ENCODE results near the gene PTPRD. TPM values are rescaled to one million over a fixed set of nuclear protein-coding genes. Genes with fewer than 3 reads are reported as not detected.

PTPRD gene
- total and polyA plus RNA-seq, 2 donors (not counting 1 experiment from before 2014, with no cell fraction given), result not detected

DNA sequence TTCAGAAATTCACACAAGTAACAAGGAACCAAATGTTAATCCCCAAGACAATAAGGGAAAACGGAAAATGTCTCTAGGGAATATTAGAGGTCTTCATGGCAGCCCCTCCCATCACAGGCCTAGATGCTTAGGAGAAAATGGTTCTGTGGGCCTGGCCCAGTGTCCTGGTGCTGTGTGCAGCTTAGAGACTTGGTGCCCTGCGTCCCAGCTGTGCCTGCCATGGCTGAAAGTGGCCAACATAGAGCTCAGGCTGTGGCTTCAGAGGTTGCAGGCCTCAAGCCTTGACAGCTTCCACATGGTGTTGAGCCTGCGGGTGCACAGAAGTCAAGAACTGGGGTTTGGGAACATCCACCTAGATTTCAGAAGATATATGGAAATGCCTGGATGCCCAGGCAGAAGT lies 942.3 kb downstream of the PTPRD start:
- no peak overlapping the region for H3K4me2 ChIP-seq (replicated peaks; ENCODE audit: low read depth, low read length, poor library complexity, severe bottlenecking)
- H2AFZ ChIP-seq (ENCODE audit: insufficient read depth, low read depth, low read length, poor library complexity, severe bottlenecking), result no peak overlapping the region
- DNase-seq (no peak), ATAC-seq (ENCODE audit: low read depth) (no peak)
- H3K27me3 ChIP-seq (replicated peaks in 1 of 4; ENCODE audit: control extremely low read depth in 1 of 4, control insufficient read depth in 3 of 4, insufficient read depth in 4 of 4, low read length in 3 of 4), result no peaks in the 10 kb centered on the region
- TF ChIP-seq, protein P1, sequence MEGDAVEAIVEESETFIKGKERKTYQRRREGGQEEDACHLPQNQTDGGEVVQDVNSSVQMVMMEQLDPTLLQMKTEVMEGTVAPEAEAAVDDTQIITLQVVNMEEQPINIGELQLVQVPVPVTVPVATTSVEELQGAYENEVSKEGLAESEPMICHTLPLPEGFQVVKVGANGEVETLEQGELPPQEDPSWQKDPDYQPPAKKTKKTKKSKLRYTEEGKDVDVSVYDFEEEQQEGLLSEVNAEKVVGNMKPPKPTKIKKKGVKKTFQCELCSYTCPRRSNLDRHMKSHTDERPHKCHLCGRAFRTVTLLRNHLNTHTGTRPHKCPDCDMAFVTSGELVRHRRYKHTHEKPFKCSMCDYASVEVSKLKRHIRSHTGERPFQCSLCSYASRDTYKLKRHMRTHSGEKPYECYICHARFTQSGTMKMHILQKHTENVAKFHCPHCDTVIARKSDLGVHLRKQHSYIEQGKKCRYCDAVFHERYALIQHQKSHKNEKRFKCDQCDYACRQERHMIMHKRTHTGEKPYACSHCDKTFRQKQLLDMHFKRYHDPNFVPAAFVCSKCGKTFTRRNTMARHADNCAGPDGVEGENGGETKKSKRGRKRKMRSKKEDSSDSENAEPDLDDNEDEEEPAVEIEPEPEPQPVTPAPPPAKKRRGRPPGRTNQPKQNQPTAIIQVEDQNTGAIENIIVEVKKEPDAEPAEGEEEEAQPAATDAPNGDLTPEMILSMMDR (IDR thresholded peaks at IDR 0.05), result no peak
- TF ChIP-seq EZH2 (IDR thresholded peaks at IDR 0.05; ENCODE audit: borderline replicate concordance, insufficient read depth, low read depth, low read length, poor library complexity, severe bottlenecking), result no peak
- WGBS (ENCODE audit: insufficient coverage), result 79% methylated on average over 2 of the region's 3 CpGs
- ChIA-PET CTCF (no interaction called here), POLR2A (no interaction called here)
- H3K9me3 ChIP-seq (ENCODE audit: control extremely low read depth in 1 of 3, control insufficient read depth in 2 of 3, insufficient read depth in 1 of 3, low read length in 2 of 3), result no peaks in the 10 kb centered on the region
- no peaks in the 10 kb centered on the region for H3K79me2 ChIP-seq (ENCODE audit: control insufficient read depth, insufficient read depth, low read length)
- H3K27ac ChIP-seq (ENCODE audit: low read length in 2 of 2), result no peak overlapping the region
- no peaks in the 10 kb centered on the region for H3K4me1 ChIP-seq (ENCODE audit: control insufficient read depth in 2 of 2, insufficient read depth in 2 of 2, low read length in 2 of 2)
- H3K36me3 ChIP-seq (replicated peaks in 1 of 2; ENCODE audit: control extremely low read depth in 1 of 2, control insufficient read depth in 1 of 2, extremely low read depth in 1 of 2, insufficient read depth in 2 of 2, low read length in 1 of 2), result no peaks in the 10 kb centered on the region
- Mint-ChIP-seq H3K27me3 (peaks cover 3% of the 10 kb centered on the region), H3K4me1 (no peaks in the 10 kb centered on the region), H3K9me3 (ENCODE audit: insufficient read depth) (no peaks in the 10 kb centered on the region), H3K27ac (no peak overlapping the region), H3K4me3 (no peak overlapping the region)
- H4K20me1 ChIP-seq (ENCODE audit: control insufficient read depth, insufficient read depth, low read length, poor library complexity, severe bottlenecking), result no peaks in the 10 kb centered on the region
- H3K4me3 ChIP-seq (ENCODE audit: control extremely low read depth in 1 of 5, extremely low read depth in 1 of 5, insufficient read depth in 1 of 5, low read depth in 2 of 5, low read length in 4 of 5), result no peak overlapping the region
- intact Hi-C loops (cut with micrococcal nuclease), result no loop called here
- H3K9ac ChIP-seq (ENCODE audit: low read length), result no peak overlapping the region

DNA sequence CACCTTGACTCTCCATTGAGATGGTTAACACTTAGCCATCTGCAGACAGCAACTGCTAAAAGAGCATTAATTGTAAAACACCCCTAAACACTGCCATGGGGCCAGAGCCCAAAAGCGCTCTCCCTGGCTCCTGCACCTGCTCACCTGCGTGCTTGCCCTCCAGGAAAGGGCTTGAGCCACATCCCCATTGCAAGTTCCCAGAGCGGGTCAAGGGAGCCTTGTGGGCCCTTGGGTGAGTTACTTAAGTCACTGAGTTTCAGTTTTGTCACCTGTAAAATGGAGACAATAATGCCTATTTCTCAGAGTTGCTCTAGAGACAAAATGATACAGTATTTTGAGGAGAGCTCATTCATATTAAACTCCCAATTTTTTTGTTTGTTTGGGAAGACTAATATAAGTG lies 967.8 kb downstream of the PTPRD start:
- H3K79me2 ChIP-seq (ENCODE audit: control insufficient read depth, insufficient read depth, low read length), result no peaks in the 10 kb centered on the region

More for the DNA sequence above, 967.8 kb downstream of the PTPRD start:
- Mint-ChIP-seq H3K27ac (no peak overlapping the region), H3K9me3 (ENCODE audit: insufficient read depth) (no peaks in the 10 kb centered on the region), H3K27me3 (no peaks in the 10 kb centered on the region), H3K4me3 (no peak overlapping the region), H3K4me1 (no peaks in the 10 kb centered on the region)
- Histone ChIP-seq H3K4me3 (ENCODE audit: control extremely low read depth in 1 of 5, extremely low read depth in 1 of 5, insufficient read depth in 1 of 5, low read depth in 2 of 5, low read length in 4 of 5) (no peak overlapping the region), H4K20me1 (ENCODE audit: control insufficient read depth, insufficient read depth, low read length, poor library complexity, severe bottlenecking) (no peaks in the 10 kb centered on the region), H3K9ac (ENCODE audit: low read length) (no peak overlapping the region), H3K9me3 (ENCODE audit: control extremely low read depth in 1 of 3, control insufficient read depth in 2 of 3, insufficient read depth in 1 of 3, low read length in 2 of 3) (no peaks in the 10 kb centered on the region), H3K27ac (ENCODE audit: low read length in 2 of 2) (no peak overlapping the region), H3K4me1 (ENCODE audit: control insufficient read depth in 2 of 2, insufficient read depth in 2 of 2, low read length in 2 of 2) (no peaks in the 10 kb centered on the region), H2AFZ (ENCODE audit: insufficient read depth, low read depth, low read length, poor library complexity, severe bottlenecking) (no peak overlapping the region), H3K36me3 (replicated peaks in 1 of 2; ENCODE audit: control extremely low read depth in 1 of 2, control insufficient read depth in 1 of 2, extremely low read depth in 1 of 2, insufficient read depth in 2 of 2, low read length in 1 of 2) (no peaks in the 10 kb centered on the region), H3K27me3 (replicated peaks in 1 of 4; ENCODE audit: control extremely low read depth in 1 of 4, control insufficient read depth in 3 of 4, insufficient read depth in 4 of 4, low read length in 3 of 4) (no peaks in the 10 kb centered on the region), H3K4me2 (replicated peaks; ENCODE audit: low read depth, low read length, poor library complexity, severe bottlenecking) (no peak overlapping the region)
- DNase-seq (no peak), ATAC-seq (ENCODE audit: low read depth) (no peak)
- no CpG with 5 or more reads among the region's 3 CpGs for WGBS (ENCODE audit: insufficient coverage)
- intact Hi-C loops (cut with micrococcal nuclease), result no loop called here
- CTCF ChIA-PET, result no interaction called here
- TF ChIP-seq EZH2 (IDR thresholded peaks at IDR 0.05; ENCODE audit: borderline replicate concordance, insufficient read depth, low read depth, low read length, poor library complexity, severe bottlenecking), result no peak
- TF ChIP-seq, protein P1 (IDR thresholded peaks at IDR 0.05), result no peak
- POLR2A ChIA-PET, result no interaction called here

All from B cell (primary cell).